B cell (primary cell): Measurements from ENCODE around the gene DYNLT2. TPM values are rescaled to one million over a fixed set of nuclear protein-coding genes. Genes with fewer than 3 reads are reported as not detected.

Experiments
- ATAC-seq: fragments of 200-7000 bp; cut with Tn5 transposase; one replicate; pipeline ENCODE4 v1.10.0; 2021; ENCODE audit warnings: low read depth, mild to moderate bottlenecking, moderate number of reproducible peaks, moderate library complexity
- CTCF ChIA-PET: fragments of 350-600 bp; sonication (Branson Sonifier 250); formaldehyde crosslinking; loops from one replicate; lab custom pipeline; 2021; ENCODE audit warnings: antibody characterized with exemption, inconsistent platforms; lab: Charles Lee
- POLR2A ChIA-PET: fragments of 350-600 bp; sonication (Branson Sonifier 250); formaldehyde crosslinking; loops from one replicate; lab custom pipeline; 2021; ENCODE audit warnings: antibody characterized with exemption; lab: Charles Lee
- DNase-seq: peaks from one replicate; pipeline ENCODE4 v3.0.0; 2013
- H2AFZ ChIP-seq: 2 replicates; pipeline ENCODE4 v1.6.1; 2012; ENCODE audit warnings: mild to moderate bottlenecking, low read depth, low read length; ENCODE audit not compliant: insufficient read depth, poor library complexity, severe bottlenecking
- H3K27ac ChIP-seq, 2 donors: 1 replicate in 1 of 2; 2 replicates in 1 of 2; pipeline ENCODE4 v1.5.1; 2012 to 2013; ENCODE audit warnings: low read length in 2 of 2, mild to moderate bottlenecking in 2 of 2, moderate library complexity in 1 of 2
- H3K27me3 ChIP-seq, 4 experiments: fragments of 200-600 bp in 1 of 4; sonication (generic) in 1 of 4; replicated peaks in 1 of 4; 1 replicate in 2 of 4; 2 replicates in 2 of 4; pipeline versions ENCODE4 v1.6.1 to v1.7.0; 2013 to 2016; ENCODE audit warnings: low read length in 3 of 4, mild to moderate bottlenecking in 2 of 4, mixed read lengths in 1 of 4, moderate library complexity in 1 of 4; ENCODE audit not compliant: insufficient read depth in 4 of 4, control insufficient read depth in 3 of 4; ENCODE audit errors: control extremely low read depth in 1 of 4
- H3K36me3 ChIP-seq, 2 experiments: replicated peaks in 1 of 2; 1 replicate in 1 of 2; 2 replicates in 1 of 2; pipeline versions ENCODE4 v1.6.1 to v1.7.1; 2013; ENCODE audit warnings: low read length in 1 of 2; ENCODE audit not compliant: insufficient read depth in 2 of 2, control insufficient read depth in 1 of 2; ENCODE audit errors: control extremely low read depth in 1 of 2, extremely low read depth in 1 of 2
- H3K4me1 ChIP-seq, 2 donors: fragments of 200-600 bp in 1 of 2; sonication (generic) in 1 of 2; 1 replicate in 1 of 2; 2 replicates in 1 of 2; pipeline versions ENCODE4 v1.5.1 to v1.6.1; 2013 to 2017; ENCODE audit warnings: low read length in 2 of 2; ENCODE audit not compliant: control insufficient read depth in 2 of 2, insufficient read depth in 2 of 2
- H3K4me2 ChIP-seq: replicated peaks from 2 replicates; pipeline ENCODE3; 2012; ENCODE audit warnings: mild to moderate bottlenecking, low read depth, low read length; ENCODE audit not compliant: poor library complexity, severe bottlenecking
- H3K4me3 ChIP-seq, 5 experiments: fragments of 200-600 bp in 1 of 5; sonication (generic) in 1 of 5; 1 replicate in 3 of 5; 2 replicates in 2 of 5; pipeline versions ENCODE4 v1.5.1 to v1.7.0; 2011 to 2016; ENCODE audit warnings: low read length in 4 of 5, mild to moderate bottlenecking in 4 of 5, low read depth in 2 of 5, control low read depth in 1 of 5, moderate library complexity in 1 of 5; ENCODE audit not compliant: insufficient read depth in 1 of 5; ENCODE audit errors: control extremely low read depth in 1 of 5, extremely low read depth in 1 of 5
- H3K79me2 ChIP-seq: fragments of 200-600 bp; sonication (generic); one replicate; pipeline ENCODE4 v1.6.0; 2016; ENCODE audit warnings: low read length; ENCODE audit not compliant: control insufficient read depth, insufficient read depth
- H3K9ac ChIP-seq: fragments of 200-600 bp; sonication (generic); 2 replicates; pipeline ENCODE4 v1.6.1; 2017; ENCODE audit warnings: mild to moderate bottlenecking, low read length, moderate library complexity
- H3K9me3 ChIP-seq, 3 donors: one replicate each; pipeline versions ENCODE4 v1.6.1 to v1.7.1; 2013; ENCODE audit warnings: low read length in 2 of 3; ENCODE audit not compliant: control insufficient read depth in 2 of 3, insufficient read depth in 1 of 3; ENCODE audit errors: control extremely low read depth in 1 of 3
- H4K20me1 ChIP-seq: 2 replicates; pipeline ENCODE4 v1.6.0; 2012; ENCODE audit warnings: mild to moderate bottlenecking, low read length; ENCODE audit not compliant: insufficient read depth, control insufficient read depth, poor library complexity, severe bottlenecking
- H3K27ac Mint-ChIP-seq: one replicate; pipeline ENCODE4 v1.8.0; 2021; ENCODE audit warnings: mixed read lengths
- H3K27me3 Mint-ChIP-seq: one replicate; pipeline ENCODE4 v1.8.0; 2021; ENCODE audit warnings: mixed read lengths
- H3K4me1 Mint-ChIP-seq: one replicate; pipeline ENCODE4 v1.8.0; 2021; ENCODE audit warnings: mixed read lengths
- H3K4me3 Mint-ChIP-seq: one replicate; pipeline ENCODE4 v1.8.0; 2021; ENCODE audit warnings: mixed read lengths
- H3K9me3 Mint-ChIP-seq: one replicate; pipeline ENCODE4 v1.8.0; 2022; ENCODE audit warnings: mixed read lengths; ENCODE audit not compliant: insufficient read depth
- EZH2 ChIP-seq: IDR thresholded peaks from 2 replicates; pipeline ENCODE4 v1.6.1; 2012; ENCODE audit warnings: borderline replicate concordance, low read depth, mild to moderate bottlenecking, moderate library complexity, low read length; ENCODE audit not compliant: insufficient read depth, poor library complexity, severe bottlenecking
- WGBS: methylation state at CpG from one replicate; pipeline ENCODE4 v1.1.5; 2013; ENCODE audit warnings: missing lambda C conversion rate; ENCODE audit not compliant: insufficient coverage; 5-methylcytosine and 5-hydroxymethylcytosine counted together
- intact Hi-C: fragments of 100-400 bp; cut with micrococcal nuclease; formaldehyde crosslinking; loops from one replicate; pipeline ENCODE4 v1.10.0; 2022
- polyA plus RNA-seq: library from polyadenylated mRNA; depleted of rRNA; stranded (reverse); fragments of >200 nt; gene quantifications from 2 replicates; pipeline ENCODE4 v1.2.3, GENCODE V29; 2012
- total RNA-seq, 2 donors: library from RNA; stranded (reverse); fragments of 120-200 nt in 1 of 2; gene quantifications; 1 replicate in 1 of 2; 2 replicates in 1 of 2; pipeline versions ENCODE4 v1.2.3 to v1.2.4, GENCODE V29; 2013 to 2022
- TF ChIP-seq, protein P1 (sequence below): fragments of 200-600 bp; IDR thresholded peaks from one replicate; pipeline ENCODE4 v1.8.0; 2022; ENCODE audit warnings: antibody characterized with exemption, mild to moderate bottlenecking

Gene DYNLT2
- total and polyA plus RNA-seq, 2 donors (not counting 1 experiment from before 2014, with no cell fraction given), result 2.4 to 7.2 TPM

DNA sequence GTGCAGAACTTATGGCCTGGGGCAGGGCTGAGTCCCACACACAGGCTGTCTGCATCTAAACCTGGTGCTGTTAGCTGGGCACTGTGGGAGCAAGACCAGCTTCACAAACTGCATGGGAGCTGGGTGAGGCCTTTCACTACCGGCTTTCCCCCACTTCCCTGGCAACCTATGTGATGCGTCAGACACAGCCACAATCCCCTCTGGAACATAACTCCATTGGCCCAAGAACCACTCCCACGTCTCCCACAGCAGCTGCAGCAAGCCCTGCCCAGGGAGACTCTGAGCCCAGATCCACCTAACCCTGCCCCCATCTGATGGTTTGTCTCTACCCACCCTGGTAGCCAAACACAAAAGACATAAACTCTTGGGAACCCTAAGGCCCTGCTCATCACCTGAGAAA, 58.9 kb downstream of the DYNLT2 start:
- ChIA-PET CTCF (no interaction called here), POLR2A (no interaction called here)

GRCh38 chr6:169691260-169691659, 60.1 kb downstream of the DYNLT2 start:
- H3K4me2 ChIP-seq, result no peak overlapping the region
- H4K20me1 ChIP-seq, result no peaks in the 10 kb centered on the region
- DNase-seq, result no peak
- H3K9me3 ChIP-seq, result peaks cover 3 to 26% (median 13%) of the 10 kb centered on the region in 3 donors
- H3K79me2 ChIP-seq, result peaks cover 28% of the 10 kb centered on the region
- no peak overlapping the region for H3K27ac ChIP-seq
- intact Hi-C loops, result no loop called here
- H3K36me3 ChIP-seq, result peaks cover 7 to 15% of the 10 kb centered on the region in 2 experiments
- Mint-ChIP-seq H3K27me3 (no peaks in the 10 kb centered on the region), H3K4me1 (peaks cover 4% of the 10 kb centered on the region), H3K9me3 (peaks cover 3% of the 10 kb centered on the region), H3K4me3 (no peak overlapping the region), H3K27ac (no peak overlapping the region)
- no peak for ATAC-seq
- no peaks in the 10 kb centered on the region for H3K27me3 ChIP-seq
- no CpG with 5 or more reads among the region's 2 CpGs for WGBS
- H3K9ac ChIP-seq, result no peak overlapping the region
- TF ChIP-seq, protein P1, sequence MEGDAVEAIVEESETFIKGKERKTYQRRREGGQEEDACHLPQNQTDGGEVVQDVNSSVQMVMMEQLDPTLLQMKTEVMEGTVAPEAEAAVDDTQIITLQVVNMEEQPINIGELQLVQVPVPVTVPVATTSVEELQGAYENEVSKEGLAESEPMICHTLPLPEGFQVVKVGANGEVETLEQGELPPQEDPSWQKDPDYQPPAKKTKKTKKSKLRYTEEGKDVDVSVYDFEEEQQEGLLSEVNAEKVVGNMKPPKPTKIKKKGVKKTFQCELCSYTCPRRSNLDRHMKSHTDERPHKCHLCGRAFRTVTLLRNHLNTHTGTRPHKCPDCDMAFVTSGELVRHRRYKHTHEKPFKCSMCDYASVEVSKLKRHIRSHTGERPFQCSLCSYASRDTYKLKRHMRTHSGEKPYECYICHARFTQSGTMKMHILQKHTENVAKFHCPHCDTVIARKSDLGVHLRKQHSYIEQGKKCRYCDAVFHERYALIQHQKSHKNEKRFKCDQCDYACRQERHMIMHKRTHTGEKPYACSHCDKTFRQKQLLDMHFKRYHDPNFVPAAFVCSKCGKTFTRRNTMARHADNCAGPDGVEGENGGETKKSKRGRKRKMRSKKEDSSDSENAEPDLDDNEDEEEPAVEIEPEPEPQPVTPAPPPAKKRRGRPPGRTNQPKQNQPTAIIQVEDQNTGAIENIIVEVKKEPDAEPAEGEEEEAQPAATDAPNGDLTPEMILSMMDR, result no peak
- no peak for TF ChIP-seq EZH2
- H3K4me3 ChIP-seq, result no peak overlapping the region
- H3K4me1 ChIP-seq, result no peaks in the 10 kb centered on the region
- CTCF ChIA-PET, result interaction anchor here (0.9 kb wide), 1 partner anchor 62 kb away, joined by 3 read pairs; no protein-coding TSS in a partner anchor
- POLR2A ChIA-PET, result no interaction called here
- no peak overlapping the region for H2AFZ ChIP-seq

More for the DNA sequence above, 58.9 kb downstream of the DYNLT2 start:
- Mint-ChIP-seq H3K4me1 (peaks cover 4% of the 10 kb centered on the region), H3K9me3 (peaks cover 3% of the 10 kb centered on the region), H3K27me3 (no peaks in the 10 kb centered on the region), H3K4me3 (no peak overlapping the region), H3K27ac (no peak overlapping the region)
- Histone ChIP-seq H4K20me1 (no peaks in the 10 kb centered on the region), H3K27me3 (no peaks in the 10 kb centered on the region), H3K4me1 (no peaks in the 10 kb centered on the region), H2AFZ (no peak overlapping the region), H3K4me2 (no peak overlapping the region), H3K79me2 (peaks cover 28% of the 10 kb centered on the region), H3K9me3 (peaks cover 0 to 35% (median 14%) of the 10 kb centered on the region in 3 donors), H3K9ac (no peak overlapping the region), H3K4me3 (no peak overlapping the region), H3K36me3 (peaks cover 7 to 9% of the 10 kb centered on the region in 2 experiments), H3K27ac (no peak overlapping the region)
- DNase-seq, result no peak
- whole genome bisulfite sequencing, result 95% methylated on average over 3 of the region's 3 CpGs
- no peak for TF ChIP-seq EZH2
- TF ChIP-seq, protein P1, result no peak
- intact Hi-C loops, result no loop called here
- ATAC-seq, result no peak

Other genes starting within 250 kb of the DYNLT2 start
- 76.4 and 86.3 TPM in 2 replicates for gene WDR27, start 49.5 kb downstream of the DYNLT2 start, total RNA-seq
- gene WDR27, start 49.5 kb downstream of the DYNLT2 start, polyA plus RNA-seq, result 61.1 and 64.3 TPM in 2 replicates
- 24.9 and 27.1 TPM in 2 replicates for gene C6orf120, start 49.4 kb downstream of the DYNLT2 start, total RNA-seq
- gene C6orf120, start 49.4 kb downstream of the DYNLT2 start, polyA plus RNA-seq, result 9.7 and 10.5 TPM in 2 replicates
- gene PHF10, start 27.1 kb downstream of the DYNLT2 start, total RNA-seq, result 72.0 and 74.6 TPM in 2 replicates
- 32.9 and 52.6 TPM in 2 replicates for gene PHF10, start 27.1 kb downstream of the DYNLT2 start, polyA plus RNA-seq
- gene ERMARD, start 50 bp upstream of the DYNLT2 start, total RNA-seq, result 41.5 and 42.8 TPM in 2 replicates
- gene ERMARD, start 50 bp upstream of the DYNLT2 start, polyA plus RNA-seq, result 65.1 and 80.3 TPM in 2 replicates